Keratinocyte (primary cell): ENCODE data around the gene AKR1E2. TPM values are rescaled to one million over a fixed set of nuclear protein-coding genes. Genes with fewer than 3 reads are reported as not detected.

ENCODE experiments used
- DNase-seq: peaks from one replicate; pipeline ENCODE4 v3.0.0-alpha.2; 2011; ENCODE audit warnings: low read depth, missing footprints, low spot score
- FAIRE-seq: peaks from 2 replicates; lab custom pipeline; 2011; peaks lifted over from hg19 to GRCh38; lab: Jason Lieb, UNC
- H2AFZ ChIP-seq: 2 replicates; pipeline ENCODE4 v1.6.0; 2012; ENCODE audit warnings: low read length, control low read depth, inconsistent platforms; ENCODE audit not compliant: control insufficient read depth
- H3K27ac ChIP-seq: 2 replicates; pipeline ENCODE4 v1.5.1; 2011; ENCODE audit warnings: low read length; ENCODE audit not compliant: control insufficient read depth, insufficient read depth
- H3K27me3 ChIP-seq: 3 replicates; pipeline ENCODE4 v1.6.0; 2011; ENCODE audit warnings: low read length; ENCODE audit not compliant: control insufficient read depth, insufficient read depth; ENCODE audit errors: extremely low read depth
- H3K36me3 ChIP-seq, 2 experiments: 2 replicates in 1 of 2; 3 replicates in 1 of 2; pipeline ENCODE4 v1.5.1; 2011; ENCODE audit warnings: low read length in 2 of 2, mild to moderate bottlenecking in 1 of 2; ENCODE audit not compliant: control insufficient read depth in 2 of 2, insufficient read depth in 2 of 2; ENCODE audit errors: extremely low read depth in 1 of 2
- H3K4me1 ChIP-seq: 3 replicates; pipeline ENCODE4 v1.5.1; 2011; ENCODE audit warnings: low read length; ENCODE audit not compliant: control insufficient read depth, insufficient read depth; ENCODE audit errors: extremely low read depth
- H3K4me2 ChIP-seq: 3 replicates; pipeline ENCODE4 v1.6.0; 2011; ENCODE audit warnings: low read depth, low read length; ENCODE audit not compliant: control insufficient read depth, insufficient read depth; ENCODE audit errors: extremely low read depth
- H3K4me3 ChIP-seq, 3 experiments: fragments of 200-600 bp in 1 of 3; sonication (generic) in 1 of 3; 2 replicates in 2 of 3; 3 replicates in 1 of 3; pipeline ENCODE4 v1.5.1; 2011 to 2016; ENCODE audit warnings: low read length in 3 of 3, mild to moderate bottlenecking in 3 of 3, control low read depth in 2 of 3, inconsistent platforms in 1 of 3, low read depth in 1 of 3, mixed read lengths in 1 of 3, mixed run types in 1 of 3, moderate library complexity in 1 of 3; ENCODE audit not compliant: control insufficient read depth in 2 of 3, insufficient read depth in 2 of 3; ENCODE audit errors: extremely low read depth in 1 of 3
- H3K79me2 ChIP-seq: 2 replicates; pipeline ENCODE4 v1.6.0; 2012; ENCODE audit warnings: low read length; ENCODE audit not compliant: control insufficient read depth, insufficient read depth
- H3K9ac ChIP-seq: 3 replicates; pipeline ENCODE4 v1.6.0; 2011; ENCODE audit warnings: low read length; ENCODE audit not compliant: control insufficient read depth, insufficient read depth; ENCODE audit errors: extremely low read depth
- H3K9me1 ChIP-seq: 3 replicates; pipeline ENCODE4 v1.6.0; 2011; ENCODE audit warnings: low read length; ENCODE audit not compliant: control insufficient read depth, insufficient read depth; ENCODE audit errors: extremely low read depth
- H3K9me3 ChIP-seq: 2 replicates; pipeline ENCODE4 v1.5.1; 2012; ENCODE audit warnings: low read depth, low read length; ENCODE audit not compliant: control insufficient read depth
- H4K20me1 ChIP-seq: 3 replicates; pipeline ENCODE4 v1.6.0; 2011; ENCODE audit warnings: low read length; ENCODE audit not compliant: control insufficient read depth, insufficient read depth; ENCODE audit errors: extremely low read depth
- EZH2 ChIP-seq: IDR thresholded peaks from one replicate; pipeline ENCODE4 v1.6.1; 2012; ENCODE audit warnings: inconsistent platforms, mild to moderate bottlenecking, low read length, moderate library complexity
- dilution Hi-C: fragments of 300-500 bp; cut with MboI; formaldehyde crosslinking; loops from one replicate; pipeline ENCODE4 v1.7.0; 2020; ENCODE audit warnings: low sequenced_read_pairs; ENCODE audit not compliant: extremely low pct_ligation_motif_present
- polyA plus RNA-seq, 5 experiments: library from polyadenylated mRNA; depleted of rRNA in 3 of 5; stranded (reverse) in 3 of 5; stranded (forward) in 1 of 5; unstranded in 1 of 5; fragments of >200 nt; gene quantifications; 1 replicate in 1 of 5; 2 replicates in 3 of 5; 3 replicates in 1 of 5; pipeline versions ENCODE4 v1.2.1 to v1.2.3, GENCODE V29; 2011 to 2012; ENCODE audit warnings: missing spikeins in 2 of 5, low read depth in 1 of 5, low replicate concordance in 1 of 5
- TF ChIP-seq, protein P1 (sequence below), 3 experiments: IDR thresholded peaks in 1 of 3; conservative IDR thresholded peaks in 1 of 3; optimal IDR thresholded peaks in 1 of 3; 2 replicates in 2 of 3; 3 replicates in 1 of 3; pipeline versions ENCODE3 to v1.5.1; 2011; ENCODE audit warnings: low read length in 3 of 3, mild to moderate bottlenecking in 3 of 3, moderate library complexity in 2 of 3, control low read depth in 1 of 3, inconsistent platforms in 1 of 3; ENCODE audit not compliant: insufficient read depth in 2 of 3; ENCODE audit errors: extremely low read depth in 1 of 3

Gene AKR1E2
- polyA plus RNA-seq, 1 donor (not counting 4 experiments of a cell fraction or from before 2014, with no cell fraction given) = 1.9 TPM

DNA sequence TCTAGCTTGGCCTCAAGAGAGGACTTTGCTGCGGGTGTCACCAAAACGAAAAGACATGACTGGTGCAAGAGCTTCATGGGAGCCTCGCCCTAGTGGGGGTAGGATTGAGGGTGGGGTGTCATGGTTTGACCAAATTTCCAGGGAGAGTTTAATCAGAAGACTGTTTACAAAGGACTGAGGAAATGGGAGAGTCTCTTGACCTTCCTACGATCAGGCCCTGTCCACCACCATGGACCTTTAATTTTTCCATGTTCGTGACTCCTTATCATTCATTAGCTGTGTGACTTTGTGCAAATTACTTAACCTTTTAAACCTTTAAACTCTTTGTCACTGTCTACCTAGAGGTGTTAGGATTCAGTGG, 23.0 kb downstream of the AKR1E2 start:
- Histone ChIP-seq H3K9me1 (no peaks in the 10 kb centered on the region), H2AFZ (no peak overlapping the region), H3K27ac (no peak overlapping the region), H3K9ac (no peak overlapping the region), H3K9me3 (no peaks in the 10 kb centered on the region), H3K79me2 (no peaks in the 10 kb centered on the region), H3K36me3 (no peaks in the 10 kb centered on the region), H3K4me1 (peaks cover 12% of the 10 kb centered on the region), H4K20me1 (no peaks in the 10 kb centered on the region), H3K27me3 (no peaks in the 10 kb centered on the region), H3K4me3 (no peak overlapping the region), H3K4me2 (no peak overlapping the region)
- FAIRE-seq (no peak), DNase-seq (no peak)
- dilution Hi-C loops = no loop called here
- TF ChIP-seq, protein P1, sequence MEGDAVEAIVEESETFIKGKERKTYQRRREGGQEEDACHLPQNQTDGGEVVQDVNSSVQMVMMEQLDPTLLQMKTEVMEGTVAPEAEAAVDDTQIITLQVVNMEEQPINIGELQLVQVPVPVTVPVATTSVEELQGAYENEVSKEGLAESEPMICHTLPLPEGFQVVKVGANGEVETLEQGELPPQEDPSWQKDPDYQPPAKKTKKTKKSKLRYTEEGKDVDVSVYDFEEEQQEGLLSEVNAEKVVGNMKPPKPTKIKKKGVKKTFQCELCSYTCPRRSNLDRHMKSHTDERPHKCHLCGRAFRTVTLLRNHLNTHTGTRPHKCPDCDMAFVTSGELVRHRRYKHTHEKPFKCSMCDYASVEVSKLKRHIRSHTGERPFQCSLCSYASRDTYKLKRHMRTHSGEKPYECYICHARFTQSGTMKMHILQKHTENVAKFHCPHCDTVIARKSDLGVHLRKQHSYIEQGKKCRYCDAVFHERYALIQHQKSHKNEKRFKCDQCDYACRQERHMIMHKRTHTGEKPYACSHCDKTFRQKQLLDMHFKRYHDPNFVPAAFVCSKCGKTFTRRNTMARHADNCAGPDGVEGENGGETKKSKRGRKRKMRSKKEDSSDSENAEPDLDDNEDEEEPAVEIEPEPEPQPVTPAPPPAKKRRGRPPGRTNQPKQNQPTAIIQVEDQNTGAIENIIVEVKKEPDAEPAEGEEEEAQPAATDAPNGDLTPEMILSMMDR (optimal IDR thresholded peaks at IDR 0.05 in 1 of 3, IDR thresholded peaks at IDR 0.05 in 1 of 3, conservative IDR thresholded peaks at IDR 0.05 in 1 of 3; ENCODE audit: extremely low read depth in 1 of 3, insufficient read depth in 2 of 3, low read length in 3 of 3) = no peak
- TF ChIP-seq EZH2 = no peak

DNA sequence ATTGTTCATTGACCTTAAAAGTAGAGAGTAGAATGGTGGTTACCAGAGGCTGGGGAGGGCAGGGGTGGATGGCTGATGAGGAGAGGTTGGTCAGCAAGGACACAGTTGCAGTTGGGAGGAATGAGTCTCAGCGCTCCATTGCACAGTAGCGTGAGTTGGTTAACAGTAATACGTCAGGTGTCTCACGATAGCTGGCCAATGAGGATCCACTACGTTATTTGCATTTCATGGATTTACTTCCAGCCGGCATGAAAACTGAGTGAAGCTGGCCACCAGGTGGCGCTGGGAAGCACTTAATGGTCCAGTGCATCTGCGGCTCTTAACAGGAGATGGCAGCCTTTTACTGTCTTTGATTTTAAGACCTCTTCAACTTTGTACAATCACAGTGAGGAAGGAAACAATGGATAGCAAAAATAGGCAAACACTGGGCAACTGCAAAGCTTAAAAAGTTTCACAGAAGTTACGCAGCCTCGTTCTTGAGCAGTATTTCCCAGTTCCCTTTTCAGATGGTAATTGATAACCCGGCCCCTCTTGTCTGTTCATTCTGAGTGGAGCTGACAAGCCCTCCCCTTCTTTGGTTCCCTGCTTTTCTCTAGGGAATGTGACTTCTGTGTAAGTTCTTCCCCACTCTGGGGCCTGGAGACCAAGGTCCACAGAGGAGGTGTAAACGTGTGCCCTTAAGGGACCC, 23.7 kb downstream of the AKR1E2 start:
- Histone ChIP-seq H4K20me1 (no peaks in the 10 kb centered on the region), H3K4me1 (peaks cover 12% of the 10 kb centered on the region), H3K4me3 (no peak overlapping the region), H3K27me3 (no peaks in the 10 kb centered on the region), H2AFZ (no peak overlapping the region), H3K9ac (no peak overlapping the region), H3K36me3 (no peaks in the 10 kb centered on the region), H3K9me1 (no peaks in the 10 kb centered on the region), H3K79me2 (no peaks in the 10 kb centered on the region), H3K4me2 (no peak overlapping the region), H3K27ac (peak overlapping the region; percentile 4), H3K9me3 (no peaks in the 10 kb centered on the region)
- dilution Hi-C loops = no loop called here
- no peak for TF ChIP-seq EZH2
- TF ChIP-seq, protein P1 (optimal IDR thresholded peaks at IDR 0.05 in 1 of 3, IDR thresholded peaks at IDR 0.05 in 1 of 3, conservative IDR thresholded peaks at IDR 0.05 in 1 of 3; ENCODE audit: extremely low read depth in 1 of 3, insufficient read depth in 2 of 3, low read length in 3 of 3) = peak; percentile 97 to 100 (median 100)
- peak; percentile 58 for DNase-seq
- peak; percentile 94 for FAIRE-seq
